ENCODE measurements around the gene ZBTB40.

ZBTB40 gene

GRCh38 chr1:22503721-22504410 is 52.2 kb downstream of the ZBTB40 start:
- in situ Hi-C loops (cut with HindIII; ENCODE audit: low sequenced_read_pairs) = no loop called here

GRCh38 chr1:22506130-22506692 is 54.6 kb downstream of the ZBTB40 start:
- in situ Hi-C loops (cut with HindIII; ENCODE audit: low sequenced_read_pairs) = no loop called here

GRCh38 chr1:22507587-22507986 is 55.9 kb downstream of the ZBTB40 start:
- in situ Hi-C loops (cut with HindIII; ENCODE audit: low sequenced_read_pairs) = no loop called here

GRCh38 chr1:22508329-22508728 is 56.7 kb downstream of the ZBTB40 start:
- in situ Hi-C loops (cut with HindIII; ENCODE audit: low sequenced_read_pairs) = no loop called here

- in situ Hi-C loops (cut with HindIII; ENCODE audit: low sequenced_read_pairs) = no loop called here
These were observed 57.3 kb downstream of the ZBTB40 start for GRCh38 chr1:22508991-22509390.

GRCh38 chr1:22509815-22510214 is 58.2 kb downstream of the ZBTB40 start:
- in situ Hi-C loops (cut with HindIII; ENCODE audit: low sequenced_read_pairs) = loop anchor here (5.0 kb wide), 1 partner anchor 77 kb away; no protein-coding TSS in a partner anchor

- in situ Hi-C loops (cut with HindIII; ENCODE audit: low sequenced_read_pairs) = loop anchor here (5.0 kb wide), 1 partner anchor 74 kb away; no protein-coding TSS in a partner anchor
These were observed 61.2 kb downstream of the ZBTB40 start for GRCh38 chr1:22512873-22513272.

- in situ Hi-C loops (cut with HindIII; ENCODE audit: low sequenced_read_pairs) = no loop called here
These were observed 65.4 kb downstream of the ZBTB40 start for GRCh38 chr1:22516906-22517571.

GRCh38 chr1:22517956-22518355 is 66.3 kb downstream of the ZBTB40 start:
- in situ Hi-C loops (cut with HindIII; ENCODE audit: low sequenced_read_pairs) = no loop called here

- in situ Hi-C loops (cut with HindIII; ENCODE audit: low sequenced_read_pairs) = no loop called here
These were observed 66.7 kb downstream of the ZBTB40 start for GRCh38 chr1:22518379-22518778.

GRCh38 chr1:22520871-22521270 is 69.2 kb downstream of the ZBTB40 start:
- in situ Hi-C loops (cut with HindIII; ENCODE audit: low sequenced_read_pairs) = no loop called here

GRCh38 chr1:22521692-22522091 is 70.0 kb downstream of the ZBTB40 start:
- in situ Hi-C loops (cut with HindIII; ENCODE audit: low sequenced_read_pairs) = no loop called here

- in situ Hi-C loops (cut with HindIII; ENCODE audit: low sequenced_read_pairs) = no loop called here
These were observed 70.6 kb downstream of the ZBTB40 start for GRCh38 chr1:22522221-22522743.

- in situ Hi-C loops (cut with HindIII; ENCODE audit: low sequenced_read_pairs) = no loop called here
These were observed 72.8 kb downstream of the ZBTB40 start for GRCh38 chr1:22524481-22524880.

GRCh38 chr1:22525211-22525610 is 73.6 kb downstream of the ZBTB40 start:
- in situ Hi-C loops (cut with HindIII; ENCODE audit: low sequenced_read_pairs) = no loop called here

- in situ Hi-C loops (cut with HindIII; ENCODE audit: low sequenced_read_pairs) = no loop called here
These were observed 74.0 kb downstream of the ZBTB40 start for GRCh38 chr1:22525646-22526045.

GRCh38 chr1:22526098-22526497 is 74.4 kb downstream of the ZBTB40 start:
- in situ Hi-C loops (cut with HindIII; ENCODE audit: low sequenced_read_pairs) = no loop called here

GRCh38 chr1:22526677-22527076 is 75.0 kb downstream of the ZBTB40 start:
- in situ Hi-C loops (cut with HindIII; ENCODE audit: low sequenced_read_pairs) = no loop called here

GRCh38 chr1:22527122-22527521 is 75.5 kb downstream of the ZBTB40 start:
- in situ Hi-C loops (cut with HindIII; ENCODE audit: low sequenced_read_pairs) = no loop called here

GRCh38 chr1:22527555-22528296 is 76.1 kb downstream of the ZBTB40 start:
- in situ Hi-C loops (cut with HindIII; ENCODE audit: low sequenced_read_pairs) = no loop called here

- in situ Hi-C loops (cut with HindIII; ENCODE audit: low sequenced_read_pairs) = no loop called here
These were observed 76.8 kb downstream of the ZBTB40 start for GRCh38 chr1:22528451-22528850.

All from DLD1 (cell line).